ENCODE data around the gene TPD52L2.

The TPD52L2 gene

GRCh38 chr20:63893999-63894357 lies 28.9 kb downstream of the TPD52L2 start:
- TF ChIP-seq CTCF (conservative IDR thresholded peaks at IDR 0.05; ENCODE audit: low read length) = no peak
- TF ChIP-seq EZH2phosphoT487 (IDR thresholded peaks at IDR 0.05; ENCODE audit: borderline replicate concordance) = no peak
- H3K4me3 ChIP-seq (ENCODE audit: low read length, poor library complexity, severe bottlenecking) = no peak overlapping the region
- H3F3A ChIP-seq (ENCODE audit: low read depth) = peaks cover 12% of the 10 kb centered on the region; the same call in 1 of the 2 replicates
- no peaks in the 10 kb centered on the region for H3K27me3 ChIP-seq (ENCODE audit: insufficient read depth, low read length, poor library complexity, severe bottlenecking)
- peaks cover 27% of the 10 kb centered on the region for H3K4me1 ChIP-seq (ENCODE audit: insufficient read depth, low read length, poor library complexity, severe bottlenecking)
- peaks cover 36% of the 10 kb centered on the region for H3K79me2 ChIP-seq (ENCODE audit: insufficient read depth, low read length)
- H4K20me1 ChIP-seq (ENCODE audit: insufficient read depth, low read length, poor library complexity, severe bottlenecking) = peaks cover 30% of the 10 kb centered on the region
- H3K9ac ChIP-seq (ENCODE audit: low read depth, low read length, poor library complexity, severe bottlenecking) = no peak overlapping the region
- no peaks in the 10 kb centered on the region for H3K9me3 ChIP-seq (ENCODE audit: insufficient read depth, low read depth, low read length)
- no peak overlapping the region for H3K4me2 ChIP-seq (ENCODE audit: low read depth, low read length, poor library complexity, severe bottlenecking)
- peaks cover 25% of the 10 kb centered on the region; the same call in 1 of the 2 replicates for H3K36me3 ChIP-seq (ENCODE audit: insufficient read depth, low read length)
- no peaks in the 10 kb centered on the region for H3K9me2 ChIP-seq (replicated peaks; ENCODE audit: low read depth, low read length)
- no peak overlapping the region for H2AFZ ChIP-seq (ENCODE audit: low read length)

- Histone ChIP-seq H3K4me1 (ENCODE audit: insufficient read depth, low read length, poor library complexity, severe bottlenecking) (peaks cover 27% of the 10 kb centered on the region), H3K9ac (ENCODE audit: low read depth, low read length, poor library complexity, severe bottlenecking) (peak within 1 kb of the TSS; percentile 85), H3K9me2 (replicated peaks; ENCODE audit: low read depth, low read length) (no peaks in the 10 kb centered on the region), H3K4me3 (ENCODE audit: low read length, poor library complexity, severe bottlenecking) (peak within 1 kb of the TSS; percentile 85), H3F3A (ENCODE audit: low read depth) (peaks cover 12% of the 10 kb centered on the region; the same call in 1 of the 2 replicates), H3K27me3 (ENCODE audit: insufficient read depth, low read length, poor library complexity, severe bottlenecking) (no peaks in the 10 kb centered on the region), H4K20me1 (ENCODE audit: insufficient read depth, low read length, poor library complexity, severe bottlenecking) (peaks cover 36% of the 10 kb centered on the region), H3K4me2 (ENCODE audit: low read depth, low read length, poor library complexity, severe bottlenecking) (peak within 1 kb of the TSS; percentile 90), H3K9me3 (ENCODE audit: insufficient read depth, low read depth, low read length) (no peaks in the 10 kb centered on the region), H3K79me2 (ENCODE audit: insufficient read depth, low read length) (peaks cover 42% of the 10 kb centered on the region), H3K36me3 (ENCODE audit: insufficient read depth, low read length) (peaks cover 19% of the 10 kb centered on the region; the same call in 1 of the 2 replicates), H2AFZ (ENCODE audit: low read length) (no peak within 1 kb of the TSS)
- TF ChIP-seq EZH2phosphoT487 (IDR thresholded peaks at IDR 0.05; ENCODE audit: borderline replicate concordance) (no peak), CTCF (conservative IDR thresholded peaks at IDR 0.05; ENCODE audit: low read length) (no peak)
Observed at GRCh38 chr20:63894358-63895201, 29.5 kb downstream of the TPD52L2 start, which contains the start of gene DNAJC5. Gene DNAJC5, plus strand, starts transcription at chr20:63895126. Its CDS starts 33,220 bp downstream, at chr20:63928346.

- H4K20me1 ChIP-seq (ENCODE audit: insufficient read depth, low read length, poor library complexity, severe bottlenecking) = peaks cover 39% of the 10 kb centered on the region
- no peaks in the 10 kb centered on the region for H3K27me3 ChIP-seq (ENCODE audit: insufficient read depth, low read length, poor library complexity, severe bottlenecking)
- no peak overlapping the region for H2AFZ ChIP-seq (ENCODE audit: low read length)
- H3K9me3 ChIP-seq (ENCODE audit: insufficient read depth, low read depth, low read length) = no peaks in the 10 kb centered on the region
- H3K9me2 ChIP-seq (replicated peaks; ENCODE audit: low read depth, low read length) = no peaks in the 10 kb centered on the region
- H3K4me3 ChIP-seq (ENCODE audit: low read length, poor library complexity, severe bottlenecking) = peak overlapping the region; percentile 85
- H3K4me2 ChIP-seq (ENCODE audit: low read depth, low read length, poor library complexity, severe bottlenecking) = peak overlapping the region; percentile 90
- H3K36me3 ChIP-seq (ENCODE audit: insufficient read depth, low read length) = peaks cover 11% of the 10 kb centered on the region; the same call in 1 of the 2 replicates
- TF ChIP-seq CTCF (conservative IDR thresholded peaks at IDR 0.05; ENCODE audit: low read length) (no peak), EZH2phosphoT487 (IDR thresholded peaks at IDR 0.05; ENCODE audit: borderline replicate concordance) (no peak)
- peaks cover 12% of the 10 kb centered on the region; the same call in 1 of the 2 replicates for H3F3A ChIP-seq (ENCODE audit: low read depth)
- peak overlapping the region; percentile 85 for H3K9ac ChIP-seq (ENCODE audit: low read depth, low read length, poor library complexity, severe bottlenecking)
- peaks cover 29% of the 10 kb centered on the region for H3K4me1 ChIP-seq (ENCODE audit: insufficient read depth, low read length, poor library complexity, severe bottlenecking)
- peaks cover 50% of the 10 kb centered on the region for H3K79me2 ChIP-seq (ENCODE audit: insufficient read depth, low read length)
Observed at GRCh38 chr20:63895202-63895951, 30.3 kb downstream of the TPD52L2 start.

Data from Loucy (cell line).